ENCODE results near the gene ACTR3.
A peak's percentile ranks its signal among the peaks of the same experiment; 100 is the strongest.
"Not testable (repeated sequence)": the region's sequence is repeated elsewhere in the genome, so short reads cannot be mapped to it uniquely, and the experiment has no call there.

Gene ACTR3

DNA sequence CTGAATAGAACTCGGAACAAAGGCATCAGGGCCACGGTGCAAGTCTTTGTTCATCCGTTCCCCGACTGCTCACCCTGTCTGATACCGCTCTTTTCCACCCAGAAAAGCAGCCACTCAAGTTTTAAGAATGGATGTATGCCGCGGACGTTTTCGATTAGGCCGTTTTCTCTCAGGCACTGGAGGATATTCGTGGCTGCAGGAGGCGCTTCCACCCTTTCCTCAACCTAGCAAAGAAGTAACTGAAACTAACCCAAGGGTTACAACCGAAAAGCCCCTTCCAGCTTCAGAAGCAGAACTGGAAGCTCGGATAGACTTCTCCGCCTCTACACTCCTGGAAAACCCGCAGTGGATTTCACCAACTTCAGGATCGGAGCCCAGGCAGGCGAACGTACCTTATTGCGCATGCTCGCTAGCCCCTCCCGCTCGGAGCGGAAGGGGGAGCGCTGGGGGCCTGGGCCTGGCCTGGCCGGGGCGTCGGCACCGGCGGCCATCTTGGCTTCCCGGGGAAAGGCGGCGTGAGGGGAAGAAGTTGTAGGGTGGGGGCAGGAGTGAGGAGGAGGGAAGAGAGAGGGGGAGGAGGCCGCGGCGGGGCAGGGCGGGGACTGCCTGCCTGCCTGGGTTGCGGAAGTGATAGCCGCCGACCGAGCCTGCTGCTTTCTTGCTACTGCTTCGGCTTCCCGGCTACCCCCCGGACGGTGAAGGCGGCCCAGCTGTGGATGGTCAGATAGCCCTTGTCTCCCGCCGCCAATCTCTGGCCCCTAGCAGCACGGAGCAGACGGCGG is at the start of gene ACTR3:
ACTR3 (plus strand) TSS at position 619 of the 782 bp plus-strand sequence. CDS start 191 bp downstream, outside the sequence.
- Mint-ChIP-seq H3K36me3 (ENCODE audit: low read depth) (peaks cover 35% of the 10 kb centered on the region), H3K4me1 (peaks cover 69% of the 10 kb centered on the region), H3K9me3 (peaks cover 4% of the 10 kb centered on the region), H3K27ac (peak within 1 kb of the TSS; percentile 100), H3K4me3 (peak within 1 kb of the TSS; percentile 95), H3K27me3 (ENCODE audit: low read depth, poor library complexity) (no peaks in the 10 kb centered on the region)
- TF ChIP-seq, protein P1, sequence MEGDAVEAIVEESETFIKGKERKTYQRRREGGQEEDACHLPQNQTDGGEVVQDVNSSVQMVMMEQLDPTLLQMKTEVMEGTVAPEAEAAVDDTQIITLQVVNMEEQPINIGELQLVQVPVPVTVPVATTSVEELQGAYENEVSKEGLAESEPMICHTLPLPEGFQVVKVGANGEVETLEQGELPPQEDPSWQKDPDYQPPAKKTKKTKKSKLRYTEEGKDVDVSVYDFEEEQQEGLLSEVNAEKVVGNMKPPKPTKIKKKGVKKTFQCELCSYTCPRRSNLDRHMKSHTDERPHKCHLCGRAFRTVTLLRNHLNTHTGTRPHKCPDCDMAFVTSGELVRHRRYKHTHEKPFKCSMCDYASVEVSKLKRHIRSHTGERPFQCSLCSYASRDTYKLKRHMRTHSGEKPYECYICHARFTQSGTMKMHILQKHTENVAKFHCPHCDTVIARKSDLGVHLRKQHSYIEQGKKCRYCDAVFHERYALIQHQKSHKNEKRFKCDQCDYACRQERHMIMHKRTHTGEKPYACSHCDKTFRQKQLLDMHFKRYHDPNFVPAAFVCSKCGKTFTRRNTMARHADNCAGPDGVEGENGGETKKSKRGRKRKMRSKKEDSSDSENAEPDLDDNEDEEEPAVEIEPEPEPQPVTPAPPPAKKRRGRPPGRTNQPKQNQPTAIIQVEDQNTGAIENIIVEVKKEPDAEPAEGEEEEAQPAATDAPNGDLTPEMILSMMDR (IDR thresholded peaks at IDR 0.05): no peak
- peak; percentile 99 for DNase-seq

DNA sequence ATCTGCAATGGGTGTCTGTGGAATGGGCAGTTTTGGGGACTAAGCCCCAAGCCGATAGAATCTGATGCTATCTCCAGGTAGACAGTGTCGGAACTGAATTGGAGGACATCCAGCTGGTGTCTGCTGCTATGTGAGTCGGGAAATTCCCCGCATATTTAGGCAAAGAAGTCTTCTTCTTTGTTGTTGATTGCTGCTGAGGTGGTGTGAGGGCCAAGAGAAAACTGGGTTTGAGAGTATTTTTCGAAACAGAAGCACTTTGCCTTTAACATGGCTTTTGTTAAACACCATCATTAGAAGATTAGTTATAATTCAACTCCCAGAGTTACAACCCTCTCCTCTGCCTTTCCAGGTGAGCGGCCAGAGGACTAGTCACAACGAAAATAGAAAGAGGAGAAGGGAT is 49.4 kb upstream of the ACTR3 start:
- H3K4me1 Mint-ChIP-seq: peaks cover 33% of the 10 kb centered on the region
- peaks cover 12% of the 10 kb centered on the region for H3K36me3 Mint-ChIP-seq (ENCODE audit: low read depth)
- peak overlapping the region; percentile 81 for H3K27ac Mint-ChIP-seq
- no peak for DNase-seq
- no peak overlapping the region for H3K4me3 Mint-ChIP-seq
- H3K27me3 Mint-ChIP-seq (ENCODE audit: low read depth, poor library complexity): peaks cover 4% of the 10 kb centered on the region
- peaks cover 15% of the 10 kb centered on the region for H3K9me3 Mint-ChIP-seq
- TF ChIP-seq, protein P1 (IDR thresholded peaks at IDR 0.05): no peak

DNA sequence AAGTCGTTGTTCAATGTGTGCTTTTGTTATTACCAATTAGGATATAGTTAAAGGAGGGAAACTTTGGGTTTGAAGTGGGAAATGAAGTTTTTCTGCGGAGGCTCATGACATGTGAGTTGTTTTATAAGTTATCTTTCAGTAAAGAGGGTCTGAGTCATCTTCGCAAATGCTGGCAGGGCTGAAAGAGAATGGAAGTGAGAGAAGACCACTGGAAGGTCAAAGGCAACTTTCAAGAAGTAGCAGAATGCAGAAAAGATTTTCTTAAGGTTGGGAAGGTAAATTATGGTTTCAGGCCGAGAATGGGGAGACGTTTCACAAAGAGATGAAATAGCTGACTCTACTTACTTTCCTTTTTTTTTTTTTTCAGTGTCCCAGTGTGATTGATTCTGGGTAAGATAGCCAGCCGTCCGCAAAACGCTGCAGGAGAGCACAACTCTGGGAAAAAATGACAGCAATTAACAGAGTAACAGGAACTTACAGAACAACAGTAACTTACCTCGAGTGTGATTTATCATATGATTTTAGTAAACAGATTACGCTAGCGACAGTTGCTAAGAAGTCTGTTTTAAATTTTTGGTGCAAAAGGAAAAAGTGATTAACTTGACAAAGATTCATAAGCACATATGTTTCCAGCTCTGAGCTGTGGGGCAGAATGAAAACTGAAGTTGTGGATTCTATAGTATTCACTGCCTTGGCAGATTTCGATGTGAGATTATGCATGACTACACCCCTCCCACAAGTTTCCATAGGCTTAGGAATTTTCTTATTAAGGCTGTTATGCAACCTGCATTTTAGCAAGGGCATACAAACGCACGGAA is 46.8 kb upstream of the ACTR3 start:
- H3K4me3 Mint-ChIP-seq: no peak overlapping the region
- H3K4me1 Mint-ChIP-seq: peaks cover 26% of the 10 kb centered on the region
- DNase-seq: no peak
- H3K27ac Mint-ChIP-seq: peak overlapping the region; percentile 64
- TF ChIP-seq, protein P1 (IDR thresholded peaks at IDR 0.05): no peak
- peaks cover 38% of the 10 kb centered on the region for H3K9me3 Mint-ChIP-seq
- peaks cover 26% of the 10 kb centered on the region for H3K36me3 Mint-ChIP-seq (ENCODE audit: low read depth)
- no peaks in the 10 kb centered on the region for H3K27me3 Mint-ChIP-seq (ENCODE audit: low read depth, poor library complexity)

DNA sequence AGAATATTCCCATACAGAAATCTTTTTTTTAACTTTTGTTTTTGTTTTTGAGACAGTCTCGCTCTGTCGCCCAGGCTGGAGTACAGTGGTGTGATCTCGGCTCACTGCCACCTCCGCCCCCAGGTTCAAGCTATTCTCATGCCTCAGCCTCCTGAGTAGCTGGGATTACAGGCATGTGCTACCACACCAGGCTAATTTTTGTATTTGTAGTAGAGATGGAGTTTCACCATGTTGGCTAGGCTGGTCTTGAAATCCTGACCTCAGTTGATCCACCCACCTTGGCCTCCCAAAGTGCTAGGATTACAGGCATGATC is 46.2 kb upstream of the ACTR3 start:
- Mint-ChIP-seq H3K9me3 (peaks cover 38% of the 10 kb centered on the region), H3K4me1 (peaks cover 26% of the 10 kb centered on the region), H3K36me3 (ENCODE audit: low read depth) (peaks cover 26% of the 10 kb centered on the region)
- H3K27me3 Mint-ChIP-seq (ENCODE audit: low read depth, poor library complexity); H3K4me3 Mint-ChIP-seq; DNase-seq; H3K27ac Mint-ChIP-seq: not testable (repeated sequence)

DNA sequence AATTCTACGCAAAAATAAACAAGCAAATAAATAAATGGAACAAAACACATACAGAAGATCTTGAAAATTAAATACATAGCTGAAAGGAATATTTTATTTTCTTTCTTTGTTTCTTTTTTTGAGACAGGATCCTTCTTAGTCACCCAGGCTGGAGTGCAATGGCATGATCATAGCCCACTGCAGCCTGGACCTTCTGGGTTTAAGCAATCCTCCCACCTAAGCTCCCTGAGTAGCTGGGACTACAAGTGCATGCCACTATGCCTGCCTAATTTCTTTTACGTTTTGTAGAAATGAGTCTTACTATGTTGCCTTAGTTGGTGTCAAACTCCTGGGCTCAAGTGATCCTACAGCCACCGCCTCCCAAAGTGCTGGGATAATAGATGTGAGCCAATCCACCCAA is 44.6 kb upstream of the ACTR3 start:
- H3K9me3 Mint-ChIP-seq: peaks cover 38% of the 10 kb centered on the region
- no peak overlapping the region for H3K27ac Mint-ChIP-seq
- no peak overlapping the region for H3K4me3 Mint-ChIP-seq
- TF ChIP-seq, protein P1 (IDR thresholded peaks at IDR 0.05): no peak
- H3K4me1 Mint-ChIP-seq: peaks cover 17% of the 10 kb centered on the region
- no peak for DNase-seq
- peaks cover 26% of the 10 kb centered on the region for H3K36me3 Mint-ChIP-seq (ENCODE audit: low read depth)
- H3K27me3 Mint-ChIP-seq (ENCODE audit: low read depth, poor library complexity): no peaks in the 10 kb centered on the region

DNA sequence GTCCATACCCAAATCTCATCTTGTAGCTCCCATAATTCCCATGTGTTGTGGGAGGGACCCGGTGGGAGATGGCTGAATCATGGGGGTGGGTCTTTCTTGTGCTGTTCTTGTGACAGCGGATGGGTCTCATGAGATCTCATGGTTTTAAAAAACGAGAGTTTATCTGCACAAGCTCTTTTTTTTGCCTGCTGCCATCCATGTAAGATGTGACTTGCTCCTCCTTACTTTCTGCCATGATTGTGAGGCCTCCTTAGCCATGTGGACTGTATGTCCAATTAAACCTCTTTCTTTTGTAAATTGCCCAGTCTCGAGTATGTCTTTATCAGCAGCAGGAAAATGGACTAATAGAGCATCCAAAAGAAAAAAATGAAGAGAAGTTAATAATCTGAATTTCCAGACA is 44.1 kb upstream of the ACTR3 start:
- H3K27ac Mint-ChIP-seq; DNase-seq; H3K4me3 Mint-ChIP-seq; H3K27me3 Mint-ChIP-seq (ENCODE audit: low read depth, poor library complexity): not testable (repeated sequence)
- peaks cover 15% of the 10 kb centered on the region for H3K4me1 Mint-ChIP-seq
- H3K9me3 Mint-ChIP-seq: peaks cover 40% of the 10 kb centered on the region
- H3K36me3 Mint-ChIP-seq (ENCODE audit: low read depth): peaks cover 21% of the 10 kb centered on the region
